Colonic mucosa (tissue), 4 donors: Measurements from ENCODE around the gene ASCC1. TPM values are rescaled to one million over a fixed set of nuclear protein-coding genes. Genes with fewer than 3 reads are reported as not detected.

Source experiments
- DNase-seq: peaks from one replicate; pipeline ENCODE4 v3.0.0-alpha.2; 2020
- H3K27ac ChIP-seq: fragments of 200-600 bp; one replicate; pipeline ENCODE4 v1.8.0; 2021
- H3K27me3 ChIP-seq: fragments of 200-600 bp; one replicate; pipeline ENCODE4 v1.8.0; 2021
- H3K36me3 ChIP-seq: fragments of 200-600 bp; one replicate; pipeline ENCODE4 v1.8.0; 2021
- H3K4me1 ChIP-seq: fragments of 200-600 bp; one replicate; pipeline ENCODE4 v1.8.0; 2021; ENCODE audit warnings: mild to moderate bottlenecking
- H3K4me3 ChIP-seq: fragments of 200-600 bp; one replicate; pipeline ENCODE4 v1.8.0; 2021
- H3K9ac ChIP-seq, 2 donors: one replicate each; pipeline ENCODE4 v1.7.0; 2013; ENCODE audit warnings: control low read depth in 2 of 2, low read depth in 2 of 2, low read length in 2 of 2
- H3K9me3 ChIP-seq: fragments of 200-600 bp; one replicate; pipeline ENCODE4 v1.8.0; 2021
- intact Hi-C: fragments of 100-400 bp; cut with DNase I; formaldehyde crosslinking; loops from one replicate; pipeline ENCODE4 v1.14.1; 2022
- total RNA-seq, 2 donors: library from RNA; stranded (reverse); fragmentation: NEBNext Ultra II Directional in 1 of 2; extraction: Animal tissue kit (Norgen Biotek cat#: 25700) in 1 of 2; gene quantifications; one replicate each; pipeline ENCODE4 v1.2.1, GENCODE V29; 2021
- TF ChIP-seq, protein P1 (sequence below): fragments of 200-600 bp; IDR thresholded peaks from one replicate; pipeline ENCODE4 v1.8.0; 2022; ENCODE audit warnings: antibody characterized with exemption, mild to moderate bottlenecking
- donor health status: healthy.
- donor health status: DM: no; HTN: no; CAD: no.
- donor health status: DM: no; HTN: no; CAD: no.

Gene ASCC1
- total RNA-seq, 2 donors from 2014 or later = 16.2 to 19.2 TPM

DNA sequence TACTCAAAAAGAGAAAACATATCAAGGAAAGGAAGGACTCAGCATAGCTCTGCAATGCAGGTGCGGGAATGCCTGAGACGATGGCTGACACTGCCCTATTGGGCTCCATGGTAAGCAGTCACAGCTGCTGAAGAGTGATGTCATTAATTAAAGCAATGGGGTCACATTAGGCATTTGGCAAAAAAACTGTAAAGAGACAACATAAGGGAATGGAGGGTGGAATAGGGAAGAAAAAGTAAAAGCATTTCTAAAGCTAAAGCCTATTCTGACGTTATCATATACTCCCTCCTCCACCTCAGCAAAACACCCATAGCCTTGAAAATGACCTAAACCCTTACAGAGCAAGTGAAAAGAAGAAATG, 89.2 kb downstream of the ASCC1 start:
- H3K4me3 ChIP-seq = no peak overlapping the region
- TF ChIP-seq, protein P1, sequence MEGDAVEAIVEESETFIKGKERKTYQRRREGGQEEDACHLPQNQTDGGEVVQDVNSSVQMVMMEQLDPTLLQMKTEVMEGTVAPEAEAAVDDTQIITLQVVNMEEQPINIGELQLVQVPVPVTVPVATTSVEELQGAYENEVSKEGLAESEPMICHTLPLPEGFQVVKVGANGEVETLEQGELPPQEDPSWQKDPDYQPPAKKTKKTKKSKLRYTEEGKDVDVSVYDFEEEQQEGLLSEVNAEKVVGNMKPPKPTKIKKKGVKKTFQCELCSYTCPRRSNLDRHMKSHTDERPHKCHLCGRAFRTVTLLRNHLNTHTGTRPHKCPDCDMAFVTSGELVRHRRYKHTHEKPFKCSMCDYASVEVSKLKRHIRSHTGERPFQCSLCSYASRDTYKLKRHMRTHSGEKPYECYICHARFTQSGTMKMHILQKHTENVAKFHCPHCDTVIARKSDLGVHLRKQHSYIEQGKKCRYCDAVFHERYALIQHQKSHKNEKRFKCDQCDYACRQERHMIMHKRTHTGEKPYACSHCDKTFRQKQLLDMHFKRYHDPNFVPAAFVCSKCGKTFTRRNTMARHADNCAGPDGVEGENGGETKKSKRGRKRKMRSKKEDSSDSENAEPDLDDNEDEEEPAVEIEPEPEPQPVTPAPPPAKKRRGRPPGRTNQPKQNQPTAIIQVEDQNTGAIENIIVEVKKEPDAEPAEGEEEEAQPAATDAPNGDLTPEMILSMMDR = no peak
- intact Hi-C loops = loop anchor here (5.0 to 10.0 kb wide), 2 partner anchors 98 to 215 kb away; no protein-coding TSS in a partner anchor

GRCh38 chr10:72126184-72126871, 89.7 kb downstream of the ASCC1 start:
- Histone ChIP-seq H3K27ac (no peak overlapping the region), H3K9me3 (no peaks in the 10 kb centered on the region), H3K4me1 (no peaks in the 10 kb centered on the region), H3K9ac (no peak overlapping the region), H3K4me3 (no peak overlapping the region), H3K27me3 (no peaks in the 10 kb centered on the region), H3K36me3 (no peaks in the 10 kb centered on the region)
- TF ChIP-seq, protein P1 = peak; percentile 22
- intact Hi-C loops = loop anchor here (5.0 to 10.0 kb wide), 2 partner anchors 98 to 216 kb away; no protein-coding TSS in a partner anchor
- DNase-seq = no peak

More for the DNA sequence above, 89.2 kb downstream of the ASCC1 start:
- DNase-seq = no peak
- H3K36me3 ChIP-seq = no peaks in the 10 kb centered on the region
- H3K9ac ChIP-seq = no peak overlapping the region
- H3K9me3 ChIP-seq = no peaks in the 10 kb centered on the region
- no peaks in the 10 kb centered on the region for H3K27me3 ChIP-seq
- no peaks in the 10 kb centered on the region for H3K4me1 ChIP-seq
- no peak overlapping the region for H3K27ac ChIP-seq

- intact Hi-C loops = loop anchor here (5.0 to 10.0 kb wide), 2 partner anchors 100 to 217 kb away; no protein-coding TSS in a partner anchor
- Histone ChIP-seq H3K9me3 (no peaks in the 10 kb centered on the region), H3K4me3 (no peak overlapping the region), H3K36me3 (no peaks in the 10 kb centered on the region), H3K4me1 (no peaks in the 10 kb centered on the region), H3K27me3 (no peaks in the 10 kb centered on the region), H3K27ac (no peak overlapping the region), H3K9ac (no peak overlapping the region)
- DNase-seq = no peak
- TF ChIP-seq, protein P1 = no peak
Observed at GRCh38 chr10:72124989-72125388, 91.1 kb downstream of the ASCC1 start.

GRCh38 chr10:72124381-72124780, 91.7 kb downstream of the ASCC1 start:
- Histone ChIP-seq H3K36me3 (no peaks in the 10 kb centered on the region), H3K9ac (no peak overlapping the region), H3K9me3 (no peaks in the 10 kb centered on the region), H3K27ac (no peak overlapping the region), H3K4me3 (no peak overlapping the region), H3K4me1 (no peaks in the 10 kb centered on the region), H3K27me3 (no peaks in the 10 kb centered on the region)
- no peak for DNase-seq
- intact Hi-C loops = loop anchor here (10.0 kb wide), 1 partner anchor 100 kb away; no protein-coding TSS in a partner anchor
- TF ChIP-seq, protein P1 = no peak

DNA sequence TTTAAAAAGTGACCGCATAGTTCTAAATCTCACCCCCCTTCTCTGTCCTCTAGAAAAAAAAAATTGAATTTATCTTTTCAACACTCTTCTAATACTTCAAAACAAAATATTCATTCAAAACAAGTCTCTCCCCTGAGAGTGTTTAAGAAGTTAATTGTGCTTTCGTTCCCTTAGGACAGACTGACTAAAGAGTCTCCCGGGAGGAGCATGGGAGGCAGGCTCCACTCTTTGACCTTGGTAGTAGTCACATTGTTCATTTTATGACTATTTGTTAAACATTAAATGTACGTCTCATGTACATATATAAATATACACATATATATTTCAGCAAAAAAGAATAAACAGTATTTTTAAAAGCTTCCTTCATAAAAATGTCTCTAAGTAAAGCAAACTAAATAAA, 92.5 kb downstream of the ASCC1 start:
- DNase-seq = peak; percentile 24

More for the DNA sequence above, 92.5 kb downstream of the ASCC1 start:
- Histone ChIP-seq H3K9me3 (no peaks in the 10 kb centered on the region), H3K4me3 (no peak overlapping the region), H3K4me1 (no peaks in the 10 kb centered on the region), H3K36me3 (no peaks in the 10 kb centered on the region), H3K27me3 (no peaks in the 10 kb centered on the region), H3K27ac (no peak overlapping the region), H3K9ac (no peak overlapping the region)
- TF ChIP-seq, protein P1 = no peak
- intact Hi-C loops = loop anchor here (10.0 kb wide), 1 partner anchor 101 kb away; no protein-coding TSS in a partner anchor
